Measurements from ENCODE around the gene ANO9.

ANO9 gene

GRCh38 chr11:380491-380890, 61.3 kb downstream of the ANO9 start:
- DNase-seq, result no peak

- no peak for DNase-seq
Observed at GRCh38 chr11:380095-380480, 61.7 kb downstream of the ANO9 start.

- DNase-seq, result no peak
Observed at GRCh38 chr11:379205-380094, 62.4 kb downstream of the ANO9 start.

- DNase-seq, result no peak
Observed at GRCh38 chr11:377883-378500, 63.8 kb downstream of the ANO9 start.

GRCh38 chr11:377174-377865, 64.5 kb downstream of the ANO9 start:
- DNase-seq, result no peak

GRCh38 chr11:376531-377173, 65.2 kb downstream of the ANO9 start:
- no peak for DNase-seq

GRCh38 chr11:375065-376025, 66.5 kb downstream of the ANO9 start:
- no peak for DNase-seq

- DNase-seq, result no peak
Observed at GRCh38 chr11:373716-374551, 67.9 kb downstream of the ANO9 start.

GRCh38 chr11:372809-373715, 68.7 kb downstream of the ANO9 start:
- no peak for DNase-seq

- no peak for DNase-seq
Observed at GRCh38 chr11:371716-372590, 69.9 kb downstream of the ANO9 start.

GRCh38 chr11:371051-371450, 70.8 kb downstream of the ANO9 start:
- no peak for DNase-seq

GRCh38 chr11:370070-370941, 71.5 kb downstream of the ANO9 start:
- DNase-seq, result no peak

- peak; percentile 35 for DNase-seq
Observed at GRCh38 chr11:369336-370018, 72.3 kb downstream of the ANO9 start, which contains the start of gene B4GALNT4. Gene B4GALNT4 (plus strand): TSS chr11:369499. CDS start chr11:369804, 305 bp downstream.

- DNase-seq, result no peak
Observed at GRCh38 chr11:368414-369335, 73.1 kb downstream of the ANO9 start.

- DNase-seq, result no peak
Observed at GRCh38 chr11:367956-368413, 73.8 kb downstream of the ANO9 start.
